Progenitor cell of endocrine pancreas (in vitro differentiated cells): Measurements from ENCODE around the gene GALNT16. TPM values are rescaled to one million over a fixed set of nuclear protein-coding genes. Genes with fewer than 3 reads are reported as not detected.

Source experiments
- DNase-seq: peaks from one replicate; pipeline ENCODE4 v3.0.0; 2021; ENCODE audit warnings: low spot score; ENCODE audit not compliant: unreplicated experiment
- H3K27ac Mint-ChIP-seq: 2 replicates; pipeline ENCODE4 v1.8.0; 2021; ENCODE audit warnings: mild to moderate bottlenecking, moderate library complexity, mixed read lengths
- H3K27me3 Mint-ChIP-seq: 2 replicates; pipeline ENCODE4 v1.8.0; 2021; ENCODE audit warnings: mixed read lengths
- H3K36me3 Mint-ChIP-seq: 2 replicates; pipeline ENCODE4 v1.8.0; 2022; ENCODE audit warnings: mixed read lengths; ENCODE audit not compliant: insufficient read depth
- H3K4me1 Mint-ChIP-seq: 2 replicates; pipeline ENCODE4 v1.8.0; 2021; ENCODE audit warnings: low read depth, mixed read lengths
- H3K4me3 Mint-ChIP-seq: 2 replicates; pipeline ENCODE4 v1.8.0; 2021; ENCODE audit warnings: low read depth, mild to moderate bottlenecking, moderate library complexity, mixed read lengths
- H3K9me3 Mint-ChIP-seq: 2 replicates; pipeline ENCODE4 v1.8.0; 2021; ENCODE audit warnings: low read depth, mixed read lengths
- total RNA-seq: library from RNA; stranded (reverse); gene quantifications from 2 replicates; pipeline ENCODE4 v1.2.1, GENCODE V29; 2021
- TF ChIP-seq, protein P1 (sequence below): fragments of 200-600 bp; sonication (generic); IDR thresholded peaks from one replicate; pipeline ENCODE4 v1.5.0; 2021; ENCODE audit warnings: antibody characterized with exemption, mild to moderate bottlenecking; ENCODE audit not compliant: unreplicated experiment

The GALNT16 gene
- total RNA-seq, 1 donor from 2014 or later: 12.7 TPM

DNA sequence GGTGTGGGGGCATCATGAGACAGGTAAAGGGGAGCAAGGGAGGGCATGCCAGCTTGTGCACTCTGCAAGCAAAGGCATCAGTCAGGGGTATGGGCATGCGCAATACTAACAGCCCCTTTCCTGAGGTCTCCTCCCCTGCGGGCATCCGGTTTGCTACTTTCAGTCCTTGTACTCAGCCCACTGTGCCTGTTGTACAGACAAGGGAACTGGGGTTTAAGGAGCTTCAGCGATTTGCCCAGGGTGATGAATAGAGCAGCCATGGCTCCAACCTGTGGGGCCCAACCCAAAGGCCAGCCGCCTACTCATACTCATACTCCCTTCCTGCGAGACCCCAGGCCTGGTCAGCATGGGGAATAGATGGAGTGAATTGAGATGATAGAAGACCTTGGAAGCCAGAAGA lies 66.7 kb downstream of the GALNT16 start:
- Mint-ChIP-seq H3K9me3 (no peaks in the 10 kb centered on the region), H3K27me3 (no peaks in the 10 kb centered on the region), H3K27ac (no peak overlapping the region), H3K4me3 (no peak overlapping the region), H3K36me3 (no peaks in the 10 kb centered on the region), H3K4me1 (no peaks in the 10 kb centered on the region)
- DNase-seq: no peak
- TF ChIP-seq, protein P1, sequence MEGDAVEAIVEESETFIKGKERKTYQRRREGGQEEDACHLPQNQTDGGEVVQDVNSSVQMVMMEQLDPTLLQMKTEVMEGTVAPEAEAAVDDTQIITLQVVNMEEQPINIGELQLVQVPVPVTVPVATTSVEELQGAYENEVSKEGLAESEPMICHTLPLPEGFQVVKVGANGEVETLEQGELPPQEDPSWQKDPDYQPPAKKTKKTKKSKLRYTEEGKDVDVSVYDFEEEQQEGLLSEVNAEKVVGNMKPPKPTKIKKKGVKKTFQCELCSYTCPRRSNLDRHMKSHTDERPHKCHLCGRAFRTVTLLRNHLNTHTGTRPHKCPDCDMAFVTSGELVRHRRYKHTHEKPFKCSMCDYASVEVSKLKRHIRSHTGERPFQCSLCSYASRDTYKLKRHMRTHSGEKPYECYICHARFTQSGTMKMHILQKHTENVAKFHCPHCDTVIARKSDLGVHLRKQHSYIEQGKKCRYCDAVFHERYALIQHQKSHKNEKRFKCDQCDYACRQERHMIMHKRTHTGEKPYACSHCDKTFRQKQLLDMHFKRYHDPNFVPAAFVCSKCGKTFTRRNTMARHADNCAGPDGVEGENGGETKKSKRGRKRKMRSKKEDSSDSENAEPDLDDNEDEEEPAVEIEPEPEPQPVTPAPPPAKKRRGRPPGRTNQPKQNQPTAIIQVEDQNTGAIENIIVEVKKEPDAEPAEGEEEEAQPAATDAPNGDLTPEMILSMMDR: no peak

DNA sequence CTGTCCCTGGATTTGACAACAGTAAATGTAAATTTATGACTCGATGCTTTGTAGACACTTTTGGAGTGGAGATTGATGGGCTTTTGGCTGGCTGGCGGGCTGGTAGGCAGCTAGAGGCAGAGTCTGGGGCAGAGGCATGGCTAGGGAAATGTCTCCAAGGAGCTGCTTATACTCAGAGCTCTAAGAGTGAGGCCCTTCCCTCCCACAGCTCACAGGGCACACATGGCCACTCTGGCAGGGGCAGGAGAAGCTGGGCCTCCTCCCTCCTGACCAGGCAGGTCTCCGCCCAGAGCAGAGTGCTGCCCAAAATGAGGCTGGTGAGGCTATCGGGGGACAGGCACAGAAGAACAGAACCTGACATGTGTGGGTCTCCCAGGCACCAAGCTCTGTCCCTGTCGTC lies 67.5 kb downstream of the GALNT16 start:
- no peaks in the 10 kb centered on the region for H3K27me3 Mint-ChIP-seq
- no peak for DNase-seq
- no peaks in the 10 kb centered on the region for H3K36me3 Mint-ChIP-seq
- no peak overlapping the region for H3K27ac Mint-ChIP-seq
- no peaks in the 10 kb centered on the region for H3K9me3 Mint-ChIP-seq
- no peaks in the 10 kb centered on the region for H3K4me1 Mint-ChIP-seq
- TF ChIP-seq, protein P1: no peak
- no peak overlapping the region for H3K4me3 Mint-ChIP-seq

DNA sequence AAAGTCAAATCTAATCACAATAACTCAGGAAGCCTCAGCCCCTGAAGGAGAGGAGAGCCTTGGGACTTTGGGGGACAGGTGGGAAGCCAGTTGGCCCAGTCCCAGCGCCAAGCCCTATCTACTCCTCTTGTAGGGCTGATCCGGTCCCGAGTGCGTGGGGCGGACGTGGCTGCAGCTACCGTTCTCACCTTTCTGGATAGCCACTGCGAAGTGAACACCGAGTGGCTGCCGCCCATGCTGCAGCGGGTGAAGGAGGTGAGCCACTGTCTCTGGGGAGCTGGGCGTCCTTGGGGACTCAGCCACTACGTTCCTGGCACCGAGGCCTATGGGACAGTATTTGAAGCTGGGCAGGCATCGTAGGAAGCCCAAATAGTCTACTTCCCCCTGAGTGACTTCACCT lies 68.4 kb downstream of the GALNT16 start:
- H3K9me3 Mint-ChIP-seq: no peaks in the 10 kb centered on the region
- no peak overlapping the region for H3K4me3 Mint-ChIP-seq
- no peak for DNase-seq

DNA sequence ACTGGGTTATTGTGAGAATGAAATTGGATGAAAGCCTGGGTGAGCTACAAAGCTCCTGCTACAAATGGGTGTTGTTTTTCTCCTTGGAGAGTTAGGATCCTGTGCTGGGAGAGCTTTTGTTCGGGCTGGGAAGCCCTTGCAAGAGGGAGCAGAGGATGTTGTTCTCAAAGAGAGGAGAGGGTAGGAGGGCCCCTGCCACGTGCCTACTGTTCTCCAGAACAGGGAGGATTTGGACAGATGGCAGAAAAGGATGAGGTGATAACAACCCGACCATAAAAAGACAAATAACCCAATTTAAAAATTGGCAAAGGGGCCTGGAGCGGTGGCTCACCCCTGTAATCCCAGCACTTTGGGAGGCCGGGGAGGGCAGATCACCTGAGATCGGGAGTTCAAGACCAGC lies 68.8 kb downstream of the GALNT16 start:
- Mint-ChIP-seq H3K4me3 (no peak overlapping the region), H3K27me3 (no peaks in the 10 kb centered on the region), H3K36me3 (no peaks in the 10 kb centered on the region), H3K4me1 (no peaks in the 10 kb centered on the region), H3K27ac (no peak overlapping the region), H3K9me3 (no peaks in the 10 kb centered on the region)
- TF ChIP-seq, protein P1: no peak
- DNase-seq: no peak

More for the DNA sequence above, 68.4 kb downstream of the GALNT16 start:
- TF ChIP-seq, protein P1: no peak
- no peaks in the 10 kb centered on the region for H3K4me1 Mint-ChIP-seq
- no peaks in the 10 kb centered on the region for H3K36me3 Mint-ChIP-seq
- H3K27me3 Mint-ChIP-seq: no peaks in the 10 kb centered on the region
- H3K27ac Mint-ChIP-seq: no peak overlapping the region

DNA sequence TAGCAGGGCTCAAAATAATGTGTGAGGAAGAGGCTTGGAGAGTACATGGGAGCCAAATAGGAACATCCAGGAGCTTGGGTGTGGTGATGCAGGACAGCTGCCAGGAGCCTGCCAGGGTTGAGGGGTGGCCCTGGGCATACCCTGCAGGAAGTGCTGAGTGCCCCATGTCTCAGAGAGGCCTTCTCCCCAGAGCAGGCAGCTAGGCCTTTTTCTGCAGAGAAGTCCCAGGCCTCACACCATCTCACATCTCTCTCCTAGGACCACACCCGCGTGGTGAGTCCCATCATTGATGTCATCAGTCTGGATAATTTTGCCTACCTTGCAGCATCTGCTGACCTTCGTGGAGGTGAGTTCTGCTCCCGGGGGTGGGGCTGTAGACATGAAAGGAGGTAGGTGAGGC lies 71.2 kb downstream of the GALNT16 start:
- no peaks in the 10 kb centered on the region for H3K4me1 Mint-ChIP-seq
- no peaks in the 10 kb centered on the region for H3K36me3 Mint-ChIP-seq
- no peak overlapping the region for H3K27ac Mint-ChIP-seq
- H3K27me3 Mint-ChIP-seq: no peaks in the 10 kb centered on the region
- TF ChIP-seq, protein P1: no peak
- H3K9me3 Mint-ChIP-seq: no peaks in the 10 kb centered on the region
- DNase-seq: no peak
- H3K4me3 Mint-ChIP-seq: no peak overlapping the region
